PC-3 (cell line): ENCODE results near the gene RRBP1. TPM values are rescaled to one million over a fixed set of nuclear protein-coding genes. Genes with fewer than 3 reads are reported as not detected.
A peak's percentile ranks its signal among the peaks of the same experiment; 100 is the strongest.

Experiments used
- ATAC-seq: fragments of 200-7000 bp; cut with Tn5 transposase; 2 replicates; pipeline ENCODE4 v1.9.1; 2020; ENCODE audit warnings: mild to moderate bottlenecking, moderate library complexity
- BruUV-seq: library from RNA; stranded (reverse); fragments of 400-500 nt; replicated peaks from 2 replicates; lab custom pipeline; 2021; lab: Mats Ljungman, UMichigan
- CTCF ChIA-PET: fragments of 300-600 bp; sonication (Branson Sonifier 250); formaldehyde crosslinking; loops from one replicate; lab custom pipeline; 2022; ENCODE audit warnings: antibody characterized with exemption; lab: Charles Lee
- POLR2A ChIA-PET: fragments of 300-600 bp; sonication (Branson Sonifier 250); formaldehyde crosslinking; loops from one replicate; lab custom pipeline; 2022; ENCODE audit warnings: antibody characterized with exemption; ENCODE audit not compliant: unreplicated experiment; lab: Charles Lee
- DNase-seq: peaks from one replicate; pipeline ENCODE4 v3.0.0-alpha.2; 2015
- H2AFZ ChIP-seq: fragments of 300-600 bp; sonication (generic); 2 replicates; pipeline ENCODE4 v1.6.0; 2016; ENCODE audit warnings: antibody characterized with exemption, low read length
- H3F3A ChIP-seq: fragments of 300-600 bp; sonication (generic); one replicate; pipeline ENCODE4 v1.6.0; 2017; ENCODE audit warnings: antibody characterized with exemption, low read length, control low read depth, mild to moderate bottlenecking; ENCODE audit not compliant: unreplicated experiment
- H3K27ac ChIP-seq: fragments of 300-600 bp; sonication (generic); 2 replicates; pipeline ENCODE4 v1.5.1; 2016; ENCODE audit warnings: mild to moderate bottlenecking, low read length
- H3K27me3 ChIP-seq: fragments of 300-600 bp; sonication (generic); 2 replicates; pipeline ENCODE4 v1.6.1; 2016; ENCODE audit warnings: low read length, mixed read lengths
- H3K36me3 ChIP-seq: fragments of 300-600 bp; sonication (generic); 2 replicates; pipeline ENCODE4 v1.6.1; 2016; ENCODE audit warnings: low read depth, mixed run types, low read length, mixed read lengths
- H3K4me1 ChIP-seq: fragments of 300-600 bp; sonication (generic); 2 replicates; pipeline ENCODE4 v1.5.1; 2016; ENCODE audit warnings: low read length; ENCODE audit not compliant: insufficient read depth
- H3K4me2 ChIP-seq: fragments of 300-600 bp; sonication (generic); 2 replicates; pipeline ENCODE4 v1.6.0; 2016; ENCODE audit warnings: low read length
- H3K4me3 ChIP-seq: fragments of 300-600 bp; sonication (generic); 2 replicates; pipeline ENCODE4 v1.5.1; 2016; ENCODE audit warnings: mild to moderate bottlenecking, low read length, mixed read lengths
- H3K79me2 ChIP-seq: fragments of 300-600 bp; sonication (generic); 2 replicates; pipeline ENCODE4 v1.6.1; 2017; ENCODE audit warnings: low read length, mixed read lengths
- H3K9ac ChIP-seq: fragments of 300-600 bp; sonication (generic); 2 replicates; pipeline ENCODE4 v1.6.0; 2016; ENCODE audit warnings: mild to moderate bottlenecking, low read length
- H3K9me2 ChIP-seq: fragments of 300-600 bp; sonication (generic); replicated peaks from 2 replicates; pipeline ENCODE4 v1.6.1; 2016; ENCODE audit warnings: mixed run types, low read length, mixed read lengths
- H3K9me3 ChIP-seq: fragments of 300-600 bp; sonication (generic); 2 replicates; pipeline ENCODE4 v1.6.1; 2016; ENCODE audit warnings: low read length, mixed read lengths
- H4K20me1 ChIP-seq: fragments of 300-600 bp; sonication (generic); 2 replicates; pipeline ENCODE4 v1.6.1; 2016; ENCODE audit warnings: low read length, mixed read lengths
- EZH2 ChIP-seq: fragments of 300-600 bp; sonication (generic); IDR thresholded peaks from one replicate; pipeline ENCODE4 v1.6.1; 2017; ENCODE audit warnings: antibody characterized with exemption, mild to moderate bottlenecking, low read length; ENCODE audit not compliant: unreplicated experiment
- EZH2phosphoT487 ChIP-seq: fragments of 300-600 bp; sonication (generic); IDR thresholded peaks from 2 replicates; pipeline ENCODE4 v1.6.1; 2018; ENCODE audit warnings: mild to moderate bottlenecking, antibody characterized with exemption, low read length, borderline replicate concordance
- intact Hi-C: fragments of 100-400 bp; cut with micrococcal nuclease; formaldehyde crosslinking; loops from 2 replicates; pipeline ENCODE4 v1.9.0; 2023
- total RNA-seq: library from RNA; depleted of rRNA; stranded (reverse); fragments of >200 nt; gene quantifications from 2 replicates; pipeline ENCODE4 v1.2.3, GENCODE V29; 2014
- TF ChIP-seq, protein P1 (sequence below): fragments of 300-600 bp; sonication (generic); conservative IDR thresholded peaks from 2 replicates; pipeline ENCODE4 v1.5.1; 2017; ENCODE audit warnings: antibody characterized with exemption, low read depth, mild to moderate bottlenecking, low read length

Gene RRBP1
- total RNA-seq, 1 experiment from 2014 or later: 176 TPM

DNA sequence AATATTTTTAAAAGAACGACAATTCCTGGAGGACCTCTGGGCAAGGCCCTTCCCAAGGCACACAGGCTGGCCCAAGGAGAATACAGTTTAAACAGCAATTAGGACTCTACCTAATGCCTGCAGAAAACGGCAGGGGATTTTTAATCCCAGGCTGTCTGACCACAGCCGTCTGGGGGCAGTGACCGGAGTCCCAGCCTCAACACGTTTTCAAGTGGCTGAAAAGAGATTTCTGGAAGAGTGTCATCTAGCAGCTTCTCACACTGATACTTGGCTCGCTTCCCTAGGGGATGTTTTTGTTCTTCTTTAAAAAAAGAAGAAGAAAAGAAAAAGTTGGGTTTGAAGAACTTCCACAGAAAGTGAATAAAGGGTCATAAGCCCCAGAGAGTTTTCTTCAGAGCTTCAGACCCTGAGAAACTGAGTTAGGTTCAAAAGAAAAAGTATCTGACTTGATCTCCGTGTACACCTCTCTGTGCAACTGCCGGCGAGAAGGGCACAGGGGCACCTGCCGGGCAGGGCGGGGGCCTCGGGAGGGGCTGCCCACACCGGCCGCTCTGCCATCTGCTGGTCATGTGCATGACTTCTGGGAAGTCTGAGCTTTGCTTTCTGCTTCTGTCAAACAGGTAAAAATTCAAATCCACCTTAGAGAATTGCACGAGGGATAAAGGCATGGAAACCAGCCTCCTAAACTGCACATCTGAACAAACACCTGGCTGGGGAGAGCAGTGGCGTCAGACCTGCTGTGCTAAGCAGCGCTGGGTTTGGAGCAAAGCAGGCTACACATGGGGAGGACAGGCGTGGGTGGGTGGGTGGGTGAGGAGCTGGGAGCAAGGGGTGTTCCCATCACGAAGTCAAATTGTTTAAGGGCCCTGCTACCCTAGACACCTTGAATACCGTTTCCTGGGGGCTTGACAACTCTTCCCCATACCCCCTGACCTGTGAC lies 33.0 kb downstream of the RRBP1 start:
- Histone ChIP-seq H3K79me2 (peaks cover 90% of the 10 kb centered on the region), H3K9me3 (no peaks in the 10 kb centered on the region), H3K9me2 (no peaks in the 10 kb centered on the region), H3F3A (peaks cover 3% of the 10 kb centered on the region), H3K4me3 (no peak overlapping the region), H3K36me3 (peaks cover 3% of the 10 kb centered on the region; the same call in 1 of the 2 replicates), H3K27me3 (no peaks in the 10 kb centered on the region), H3K9ac (no peak overlapping the region), H2AFZ (no peak overlapping the region), H3K27ac (no peak overlapping the region), H3K4me2 (no peak overlapping the region), H4K20me1 (peaks cover 26% of the 10 kb centered on the region; the same call in 1 of the 2 replicates), H3K4me1 (peaks cover 8% of the 10 kb centered on the region; the same call in 1 of the 2 replicates)
- ATAC-seq (no peak), DNase-seq (peak; percentile 18)
- POLR2A ChIA-PET: no interaction called here
- CTCF ChIA-PET: interaction anchor here (0.6 to 0.9 kb wide), 2 partner anchors 105 to 249 kb away, joined by 4 to 5 read pairs; no protein-coding TSS in a partner anchor
- intact Hi-C loops: no loop called here
- BruUV-seq: no TSS peak
- TF ChIP-seq, protein P1, sequence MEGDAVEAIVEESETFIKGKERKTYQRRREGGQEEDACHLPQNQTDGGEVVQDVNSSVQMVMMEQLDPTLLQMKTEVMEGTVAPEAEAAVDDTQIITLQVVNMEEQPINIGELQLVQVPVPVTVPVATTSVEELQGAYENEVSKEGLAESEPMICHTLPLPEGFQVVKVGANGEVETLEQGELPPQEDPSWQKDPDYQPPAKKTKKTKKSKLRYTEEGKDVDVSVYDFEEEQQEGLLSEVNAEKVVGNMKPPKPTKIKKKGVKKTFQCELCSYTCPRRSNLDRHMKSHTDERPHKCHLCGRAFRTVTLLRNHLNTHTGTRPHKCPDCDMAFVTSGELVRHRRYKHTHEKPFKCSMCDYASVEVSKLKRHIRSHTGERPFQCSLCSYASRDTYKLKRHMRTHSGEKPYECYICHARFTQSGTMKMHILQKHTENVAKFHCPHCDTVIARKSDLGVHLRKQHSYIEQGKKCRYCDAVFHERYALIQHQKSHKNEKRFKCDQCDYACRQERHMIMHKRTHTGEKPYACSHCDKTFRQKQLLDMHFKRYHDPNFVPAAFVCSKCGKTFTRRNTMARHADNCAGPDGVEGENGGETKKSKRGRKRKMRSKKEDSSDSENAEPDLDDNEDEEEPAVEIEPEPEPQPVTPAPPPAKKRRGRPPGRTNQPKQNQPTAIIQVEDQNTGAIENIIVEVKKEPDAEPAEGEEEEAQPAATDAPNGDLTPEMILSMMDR: peak; percentile 66
- TF ChIP-seq EZH2 (no peak), EZH2phosphoT487 (no peak)

DNA sequence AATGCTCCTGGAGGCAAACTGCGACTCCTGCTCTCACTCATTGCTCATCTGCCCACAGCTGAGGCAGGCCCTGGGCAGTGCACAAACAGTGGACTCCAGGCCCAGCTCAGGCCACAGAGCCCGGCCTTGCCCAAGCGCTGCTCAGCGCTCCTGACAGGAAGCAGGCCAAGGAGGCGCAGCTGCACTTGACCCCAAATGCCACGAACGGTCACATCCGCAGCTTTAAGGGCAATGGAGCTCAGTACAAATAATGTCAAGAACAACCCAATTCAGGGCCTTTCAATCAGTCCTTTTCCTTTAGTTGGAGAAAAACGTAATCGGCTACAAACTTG lies 33.8 kb downstream of the RRBP1 start:
- DNase-seq (no peak), ATAC-seq (no peak)
- no peak overlapping the region for H3K4me3 ChIP-seq
- TF ChIP-seq EZH2phosphoT487 (no peak), EZH2 (no peak)
- TF ChIP-seq, protein P1: no peak
- H3K27ac ChIP-seq: no peak overlapping the region
- H3K4me2 ChIP-seq: no peak overlapping the region
- H4K20me1 ChIP-seq: peaks cover 30% of the 10 kb centered on the region; the same call in 1 of the 2 replicates
- no peak overlapping the region for H3K9ac ChIP-seq
- ChIA-PET CTCF (interaction anchor here (0.6 kb wide), 1 partner anchor 104 kb away, joined by 5 read pairs; no protein-coding TSS in a partner anchor), POLR2A (no interaction called here)
- H3K79me2 ChIP-seq: peaks cover 92% of the 10 kb centered on the region
- H3K36me3 ChIP-seq: peaks cover 2% of the 10 kb centered on the region; the same call in 1 of the 2 replicates
- peaks cover 3% of the 10 kb centered on the region for H3F3A ChIP-seq
- no peak overlapping the region for H2AFZ ChIP-seq
- intact Hi-C loops: no loop called here
- H3K4me1 ChIP-seq: peaks cover 8% of the 10 kb centered on the region; the same call in 1 of the 2 replicates
- BruUV-seq: no TSS peak
- no peaks in the 10 kb centered on the region for H3K9me2 ChIP-seq
- no peaks in the 10 kb centered on the region for H3K27me3 ChIP-seq
- no peaks in the 10 kb centered on the region for H3K9me3 ChIP-seq
